HG03139 (cell line): ENCODE measurements around the gene TMEM198.

Experiments used
- ATAC-seq: cut with Tn5 transposase; IDR thresholded peaks from one replicate; pipeline ENCODE4 v1.9.1; 2021; ENCODE audit not compliant: unreplicated experiment

TMEM198 gene

GRCh38 chr2:219542931-219543595 is 765 bp upstream of the TMEM198 start:
- peak; percentile 30 for ATAC-seq

- no peak for ATAC-seq
Measured at GRCh38 chr2:219544567-219544966, 739 bp downstream of the TMEM198 start.

- ATAC-seq = no peak
Measured at GRCh38 chr2:219545295-219545942, 1.6 kb downstream of the TMEM198 start.

GRCh38 chr2:219545943-219546352 is 2.1 kb downstream of the TMEM198 start:
- no peak for ATAC-seq

- no peak for ATAC-seq
Measured at GRCh38 chr2:219547621-219548020, 3.8 kb downstream of the TMEM198 start.

- no peak for ATAC-seq
Measured at GRCh38 chr2:219548990-219549389, 5.2 kb downstream of the TMEM198 start.

- no peak for ATAC-seq
Measured at GRCh38 chr2:219549619-219550018, 5.8 kb downstream of the TMEM198 start.

GRCh38 chr2:219551441-219552381 is 7.9 kb downstream of the TMEM198 start:
- ATAC-seq = peak; percentile 3

GRCh38 chr2:219552382-219553167 is 8.7 kb downstream of the TMEM198 start:
- peak; percentile 84 for ATAC-seq

- ATAC-seq = no peak
Measured at GRCh38 chr2:219553168-219553417, 9.3 kb downstream of the TMEM198 start.

GRCh38 chr2:219553463-219553963 is 9.7 kb downstream of the TMEM198 start:
- no peak for ATAC-seq

GRCh38 chr2:219554350-219554749 is 10.5 kb downstream of the TMEM198 start:
- ATAC-seq = no peak

- no peak for ATAC-seq
Measured at GRCh38 chr2:219555956-219556355, 12.1 kb downstream of the TMEM198 start.

- no peak for ATAC-seq
Measured at GRCh38 chr2:219556413-219556812, 12.6 kb downstream of the TMEM198 start.

GRCh38 chr2:219557320-219557719 is 13.5 kb downstream of the TMEM198 start:
- no peak for ATAC-seq

- ATAC-seq = no peak
Measured at GRCh38 chr2:219557791-219558785, 14.3 kb downstream of the TMEM198 start.

- ATAC-seq = no peak
Measured at GRCh38 chr2:219559156-219559915, 15.5 kb downstream of the TMEM198 start.

- ATAC-seq = no peak
Measured at GRCh38 chr2:219560037-219560892, 16.4 kb downstream of the TMEM198 start.
